Smooth muscle cell (in vitro differentiated cells): ENCODE measurements around the gene GMCL1. TPM values are rescaled to one million over a fixed set of nuclear protein-coding genes. Genes with fewer than 3 reads are reported as not detected.
"Not testable (repeated sequence)": the region's sequence is repeated elsewhere in the genome, so short reads cannot be mapped to it uniquely, and the experiment has no call there.

ENCODE experiments used
- DNase-seq: peaks from one replicate; lab custom pipeline; 2025; ENCODE audit not compliant: unreplicated experiment; lab: John Stamatoyannopoulos, UW
- H2AFZ ChIP-seq: fragments of 200-600 bp; sonication (generic); 2 replicates; pipeline ENCODE4 v1.6.0; 2016; ENCODE audit warnings: antibody characterized with exemption, low read depth, mild to moderate bottlenecking
- H3F3A ChIP-seq: fragments of 200-600 bp; sonication (generic); 2 replicates; pipeline ENCODE4 v1.6.0; 2017; ENCODE audit warnings: antibody characterized with exemption, low read depth
- H3K27ac ChIP-seq: fragments of 200-600 bp; sonication (generic); 2 replicates; pipeline ENCODE4 v1.5.1; 2016; ENCODE audit warnings: low read depth, mild to moderate bottlenecking
- H3K27me3 ChIP-seq: fragments of 200-600 bp; sonication (generic); 2 replicates; pipeline ENCODE4 v1.6.1; 2016; ENCODE audit warnings: low read depth, mild to moderate bottlenecking
- H3K36me3 ChIP-seq: fragments of 200-600 bp; sonication (generic); 2 replicates; pipeline ENCODE4 v1.5.1; 2016; ENCODE audit warnings: low read depth
- H3K4me1 ChIP-seq: fragments of 200-600 bp; sonication (generic); 2 replicates; pipeline ENCODE4 v1.5.1; 2016; ENCODE audit warnings: low read depth
- H3K4me2 ChIP-seq: fragments of 200-600 bp; sonication (generic); 2 replicates; pipeline ENCODE4 v1.6.0; 2016; ENCODE audit warnings: mild to moderate bottlenecking
- H3K4me3 ChIP-seq: fragments of 200-600 bp; sonication (generic); 2 replicates; pipeline ENCODE4 v1.5.1; 2016; ENCODE audit warnings: mild to moderate bottlenecking
- H3K79me2 ChIP-seq: fragments of 200-600 bp; sonication (generic); 2 replicates; pipeline ENCODE4 v1.6.0; 2016; ENCODE audit warnings: low read depth, mild to moderate bottlenecking
- H3K9ac ChIP-seq: fragments of 200-600 bp; sonication (generic); 2 replicates; pipeline ENCODE4 v1.6.0; 2016; ENCODE audit warnings: low read depth
- H3K9me3 ChIP-seq: fragments of 200-600 bp; sonication (generic); replicated peaks from 2 replicates; pipeline ENCODE4 v1.5.1; 2016; ENCODE audit warnings: low read depth
- H4K20me1 ChIP-seq: fragments of 200-600 bp; sonication (generic); 2 replicates; pipeline ENCODE4 v1.6.0; 2016; ENCODE audit warnings: low read depth
- WGBS: methylation state at CpG from one replicate; pipeline ENCODE4 v1.1.7; 2016; ENCODE audit warnings: low lambda C conversion rate; 5-methylcytosine and 5-hydroxymethylcytosine counted together
- polyA plus RNA-seq: library from polyadenylated mRNA; unstranded; fragments of >200 nt; fragmentation: Nextera tagmentation; extraction: Ambion mirVana; gene quantifications from 2 replicates; pipeline ENCODE4 v1.2.1, GENCODE V29; 2016
- total RNA-seq: library from RNA; depleted of rRNA; stranded (reverse); fragments of >200 nt; gene quantifications from 2 replicates; pipeline ENCODE4 v1.2.3, GENCODE V29; 2014
- TF ChIP-seq, protein P1 (sequence below): fragments of 200-600 bp; sonication (generic); IDR thresholded peaks from 2 replicates; pipeline ENCODE4 v1.5.1; 2017; ENCODE audit warnings: borderline replicate concordance, mild to moderate bottlenecking, antibody characterized with exemption; ENCODE audit not compliant: insufficient read depth, poor library complexity, severe bottlenecking

GMCL1 gene
- total and polyA plus RNA-seq, 2 experiments from 2014 or later = 10.4 to 10.6 TPM

DNA sequence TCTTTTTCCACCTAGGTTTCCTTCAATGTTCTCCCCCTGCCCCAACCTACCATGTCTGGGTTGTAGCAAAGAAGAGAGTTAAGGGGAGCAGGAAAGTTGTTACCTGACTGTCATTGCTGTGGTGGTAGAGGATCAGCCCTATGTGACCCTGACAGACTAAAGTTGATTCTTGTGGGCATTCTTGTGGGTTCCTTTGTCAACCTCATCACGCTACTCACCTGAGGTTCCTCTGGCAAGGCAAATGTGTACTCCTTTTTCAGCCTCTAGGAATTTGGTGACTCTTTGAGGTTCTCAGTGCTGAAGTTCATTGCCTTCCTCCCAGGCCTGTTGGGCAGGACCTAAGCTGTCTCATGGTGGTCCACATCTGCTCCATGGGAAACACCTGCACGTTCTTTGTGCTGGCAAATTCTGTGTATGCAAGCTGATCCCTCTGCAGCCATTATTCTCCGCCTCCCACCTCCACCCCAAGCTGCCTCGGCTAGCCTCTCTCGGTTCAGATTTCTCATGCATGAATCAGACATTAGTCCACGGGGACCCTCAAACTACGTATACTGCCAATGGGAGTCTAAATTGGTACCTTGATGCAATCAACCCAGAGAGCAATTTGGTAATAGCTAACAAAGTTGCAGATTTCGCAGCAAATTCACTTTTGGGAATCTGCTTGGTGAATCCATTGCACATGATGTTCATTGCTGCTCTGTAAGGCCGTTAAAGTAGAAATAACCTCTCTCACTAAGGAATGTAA, 1.5 kb upstream of the GMCL1 start:
- Histone ChIP-seq H3K9ac (no peak overlapping the region), H3K4me2 (no peak overlapping the region), H3K36me3 (no peaks in the 10 kb centered on the region), H2AFZ (no peak overlapping the region), H3K4me1 (peaks cover 17% of the 10 kb centered on the region), H3K4me3 (no peak overlapping the region), H4K20me1 (no peaks in the 10 kb centered on the region), H3K27me3 (no peaks in the 10 kb centered on the region), H3K79me2 (peaks cover 32% of the 10 kb centered on the region), H3K9me3 (no peaks in the 10 kb centered on the region), H3F3A (no peaks in the 10 kb centered on the region), H3K27ac (no peak overlapping the region)
- TF ChIP-seq, protein P1, sequence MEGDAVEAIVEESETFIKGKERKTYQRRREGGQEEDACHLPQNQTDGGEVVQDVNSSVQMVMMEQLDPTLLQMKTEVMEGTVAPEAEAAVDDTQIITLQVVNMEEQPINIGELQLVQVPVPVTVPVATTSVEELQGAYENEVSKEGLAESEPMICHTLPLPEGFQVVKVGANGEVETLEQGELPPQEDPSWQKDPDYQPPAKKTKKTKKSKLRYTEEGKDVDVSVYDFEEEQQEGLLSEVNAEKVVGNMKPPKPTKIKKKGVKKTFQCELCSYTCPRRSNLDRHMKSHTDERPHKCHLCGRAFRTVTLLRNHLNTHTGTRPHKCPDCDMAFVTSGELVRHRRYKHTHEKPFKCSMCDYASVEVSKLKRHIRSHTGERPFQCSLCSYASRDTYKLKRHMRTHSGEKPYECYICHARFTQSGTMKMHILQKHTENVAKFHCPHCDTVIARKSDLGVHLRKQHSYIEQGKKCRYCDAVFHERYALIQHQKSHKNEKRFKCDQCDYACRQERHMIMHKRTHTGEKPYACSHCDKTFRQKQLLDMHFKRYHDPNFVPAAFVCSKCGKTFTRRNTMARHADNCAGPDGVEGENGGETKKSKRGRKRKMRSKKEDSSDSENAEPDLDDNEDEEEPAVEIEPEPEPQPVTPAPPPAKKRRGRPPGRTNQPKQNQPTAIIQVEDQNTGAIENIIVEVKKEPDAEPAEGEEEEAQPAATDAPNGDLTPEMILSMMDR = no peak
- DNase-seq = no peak
- WGBS = 83% methylated on average over 9 of the region's 9 CpGs

DNA sequence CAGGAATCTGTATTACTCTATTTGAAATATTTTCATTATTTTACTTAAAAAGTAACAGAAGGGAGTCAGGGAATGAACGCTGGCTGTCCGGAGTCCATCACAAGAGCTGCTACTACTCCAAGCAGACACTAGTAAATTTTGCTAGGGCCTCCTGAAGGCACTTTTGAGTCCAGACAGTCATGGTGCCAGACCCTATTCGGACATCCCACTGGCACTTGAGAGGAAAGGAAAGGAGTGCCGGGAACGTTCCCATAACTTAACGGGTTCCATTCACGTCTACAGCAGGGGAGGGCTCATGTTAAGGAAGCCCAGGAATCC, 563 bp upstream of the GMCL1 start:
- H3F3A ChIP-seq = no peaks in the 10 kb centered on the region
- H3K36me3 ChIP-seq = no peaks in the 10 kb centered on the region
- no peaks in the 10 kb centered on the region for H3K9me3 ChIP-seq
- TF ChIP-seq, protein P1 = no peak
- peak overlapping the region; percentile 90 for H3K9ac ChIP-seq
- H3K27ac ChIP-seq = peak overlapping the region; percentile 95
- peak overlapping the region; percentile 95 for H3K4me3 ChIP-seq
- DNase-seq = no peak
- H4K20me1 ChIP-seq = peaks cover 4% of the 10 kb centered on the region
- H3K4me1 ChIP-seq = peaks cover 17% of the 10 kb centered on the region
- no peaks in the 10 kb centered on the region for H3K27me3 ChIP-seq
- H3K79me2 ChIP-seq = peaks cover 40% of the 10 kb centered on the region
- peak overlapping the region; percentile 98 for H2AFZ ChIP-seq
- H3K4me2 ChIP-seq = peak overlapping the region; percentile 92
- WGBS = 9% methylated on average over 7 of the region's 7 CpGs

GRCh38 chr2:69830045-69830905, 815 bp downstream of the GMCL1 start:
- 2% methylated on average over 45 of the region's 45 CpGs for WGBS
- Histone ChIP-seq H3K27ac (peak overlapping the region; percentile 15), H3K4me2 (peak overlapping the region; percentile 98)

DNA sequence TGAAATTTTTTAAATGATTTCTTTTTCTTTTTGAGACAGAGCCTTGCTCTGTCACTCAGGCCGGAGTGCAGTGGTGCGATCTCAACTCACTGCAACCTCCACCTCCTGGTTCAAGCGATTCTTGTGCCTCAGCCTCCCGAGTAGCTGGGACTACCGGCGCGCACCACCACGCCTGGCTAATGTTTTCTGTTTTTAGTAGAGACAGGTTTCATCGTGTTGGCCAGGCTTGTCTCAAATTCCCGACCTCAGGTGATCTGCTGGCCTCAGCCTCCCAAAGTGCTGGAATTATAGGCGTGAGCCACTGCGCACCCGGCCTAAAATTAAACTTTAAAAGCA, 1.4 kb downstream of the GMCL1 start:
- 89% methylated on average over 13 of the region's 13 CpGs for WGBS
- H2AFZ ChIP-seq, H3K9ac ChIP-seq, H3F3A ChIP-seq, DNase-seq, H3K27ac ChIP-seq, H3K36me3 ChIP-seq, H3K27me3 ChIP-seq, H3K9me3 ChIP-seq: not testable (repeated sequence)
- Histone ChIP-seq H3K79me2 (peaks cover 51% of the 10 kb centered on the region), H3K4me3 (peak overlapping the region; percentile 95), H3K4me1 (peaks cover 17% of the 10 kb centered on the region), H4K20me1 (peaks cover 12% of the 10 kb centered on the region), H3K4me2 (peak overlapping the region; percentile 98)

More at GRCh38 chr2:69830045-69830905, 815 bp downstream of the GMCL1 start:
- Histone ChIP-seq H3K4me1 (peaks cover 17% of the 10 kb centered on the region), H3K9me3 (no peaks in the 10 kb centered on the region), H3F3A (no peaks in the 10 kb centered on the region), H3K36me3 (no peaks in the 10 kb centered on the region), H3K27me3 (no peaks in the 10 kb centered on the region), H3K9ac (peak overlapping the region; percentile 63), H4K20me1 (peaks cover 9% of the 10 kb centered on the region), H3K79me2 (peaks cover 48% of the 10 kb centered on the region), H3K4me3 (peak overlapping the region; percentile 95), H2AFZ (peak overlapping the region; percentile 89)
- no peak for DNase-seq
- TF ChIP-seq, protein P1 = no peak
